Gastrocnemius medialis (tissue), 4 donors: ENCODE data around the gene PTPRN2.

Experiments used
- POLR2A ChIP-seq, 2 donors: fragments of 450-650 bp; IDR thresholded peaks; one replicate each; pipeline ENCODE4 v1.6.1; 2017; ENCODE audit warnings: antibody characterized with exemption in 2 of 2, mild to moderate bottlenecking in 2 of 2, moderate library complexity in 2 of 2
- TF ChIP-seq, protein P1 (sequence below), 5 experiments: fragments of 450-650 bp in 3 of 5; fragments of 200-600 bp in 2 of 5; sonication (generic) in 2 of 5; IDR thresholded peaks in 4 of 5; conservative IDR thresholded peaks in 1 of 5; 1 replicate in 4 of 5; 2 replicates in 1 of 5; pipeline ENCODE4 v1.5.1; 2016 to 2019; ENCODE audit warnings: antibody characterized with exemption in 5 of 5, mild to moderate bottlenecking in 3 of 5, moderate library complexity in 3 of 5

DNA sequence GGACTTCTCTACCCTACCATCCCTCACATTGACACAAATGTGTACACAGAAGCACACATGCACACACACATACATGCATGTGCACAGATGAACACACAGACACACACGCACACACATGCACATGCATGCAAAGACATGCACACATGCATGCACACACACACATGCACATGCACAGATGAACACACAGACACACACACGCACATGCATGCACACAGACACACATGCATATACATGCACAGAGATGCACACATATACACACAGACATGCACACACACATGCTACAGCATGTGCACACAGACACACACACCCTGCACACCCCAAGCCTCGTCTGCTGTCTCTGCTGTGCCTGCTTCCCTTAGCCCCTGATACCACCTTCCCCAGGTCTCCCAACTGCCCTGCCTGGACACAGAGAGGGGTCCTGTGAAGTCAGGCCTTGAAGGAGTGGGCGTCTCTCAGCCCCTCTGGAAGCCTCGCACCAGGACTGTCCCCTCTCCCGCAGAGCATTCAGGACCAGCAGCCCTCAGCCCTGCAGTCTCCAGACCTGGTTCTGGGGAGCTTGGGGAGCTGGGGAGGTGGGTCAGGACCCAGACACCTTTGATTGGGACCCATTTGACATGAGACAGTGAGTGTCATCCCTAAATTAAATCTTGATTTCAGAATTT lies 1069.0 kb downstream of the PTPRN2 start:
- TF ChIP-seq, protein P1, sequence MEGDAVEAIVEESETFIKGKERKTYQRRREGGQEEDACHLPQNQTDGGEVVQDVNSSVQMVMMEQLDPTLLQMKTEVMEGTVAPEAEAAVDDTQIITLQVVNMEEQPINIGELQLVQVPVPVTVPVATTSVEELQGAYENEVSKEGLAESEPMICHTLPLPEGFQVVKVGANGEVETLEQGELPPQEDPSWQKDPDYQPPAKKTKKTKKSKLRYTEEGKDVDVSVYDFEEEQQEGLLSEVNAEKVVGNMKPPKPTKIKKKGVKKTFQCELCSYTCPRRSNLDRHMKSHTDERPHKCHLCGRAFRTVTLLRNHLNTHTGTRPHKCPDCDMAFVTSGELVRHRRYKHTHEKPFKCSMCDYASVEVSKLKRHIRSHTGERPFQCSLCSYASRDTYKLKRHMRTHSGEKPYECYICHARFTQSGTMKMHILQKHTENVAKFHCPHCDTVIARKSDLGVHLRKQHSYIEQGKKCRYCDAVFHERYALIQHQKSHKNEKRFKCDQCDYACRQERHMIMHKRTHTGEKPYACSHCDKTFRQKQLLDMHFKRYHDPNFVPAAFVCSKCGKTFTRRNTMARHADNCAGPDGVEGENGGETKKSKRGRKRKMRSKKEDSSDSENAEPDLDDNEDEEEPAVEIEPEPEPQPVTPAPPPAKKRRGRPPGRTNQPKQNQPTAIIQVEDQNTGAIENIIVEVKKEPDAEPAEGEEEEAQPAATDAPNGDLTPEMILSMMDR (IDR thresholded peaks at IDR 0.05 in 4 of 5, conservative IDR thresholded peaks at IDR 0.05 in 1 of 5): no peak
- no peak for TF ChIP-seq POLR2A (IDR thresholded peaks at IDR 0.05)
